Fibroblast of pulmonary artery (primary cell): Measurements from ENCODE around the gene JOSD2.

ENCODE experiments used
- DNase-seq: peaks from one replicate; pipeline ENCODE4 v3.0.0-alpha.2; 2010; ENCODE audit warnings: low read depth
- H3K4me3 ChIP-seq: replicated peaks from 2 replicates; pipeline ENCODE4 v1.5.1; 2011; ENCODE audit warnings: low read depth, mild to moderate bottlenecking, control low read depth, low read length, moderate library complexity
- TF ChIP-seq, protein P1 (sequence below): IDR thresholded peaks from 2 replicates; pipeline ENCODE4 v1.5.1; 2011; ENCODE audit warnings: mild to moderate bottlenecking, control low read depth, low read length, inconsistent platforms; ENCODE audit errors: missing control alignments

JOSD2 gene

DNA sequence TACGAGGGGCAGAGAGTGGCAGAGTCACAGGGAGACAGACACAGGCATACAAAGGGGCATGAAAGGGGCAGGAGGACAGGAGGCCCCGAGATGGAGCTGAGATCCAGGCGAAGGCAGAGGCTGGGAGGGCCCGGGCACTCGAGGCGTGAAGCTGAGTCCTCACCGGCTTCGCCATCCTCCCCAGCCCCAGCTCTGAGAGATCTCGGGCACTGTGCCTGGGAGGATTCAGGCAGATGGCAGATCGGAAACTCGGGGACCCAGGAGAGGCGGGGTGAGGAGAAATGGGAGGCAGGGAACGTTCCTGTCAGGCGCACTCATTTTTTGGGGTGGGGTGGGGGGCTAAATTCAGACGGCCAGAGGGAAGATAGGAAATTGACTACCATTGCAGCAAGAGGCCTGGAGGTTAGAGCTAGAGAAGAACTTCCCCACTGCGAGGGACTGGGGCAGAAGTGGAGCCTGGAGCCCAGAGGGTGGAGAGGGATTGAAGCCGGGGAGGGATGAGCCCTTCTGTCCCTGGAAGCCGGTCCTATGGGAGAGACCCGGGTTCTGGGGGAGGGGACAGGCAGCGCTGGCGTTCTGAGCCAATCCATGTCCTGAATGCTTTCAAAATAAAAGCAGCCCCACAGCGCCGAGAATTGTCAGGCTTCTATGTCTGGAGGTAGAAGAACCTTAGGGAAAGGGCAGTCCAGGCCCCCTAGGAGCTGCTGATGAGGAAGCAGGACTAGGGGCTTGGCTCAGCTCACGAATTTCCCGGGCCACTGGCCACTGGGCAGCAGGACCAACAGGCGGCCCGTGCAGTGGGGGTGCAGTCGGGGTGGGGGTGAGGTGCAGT, 44.7 kb upstream of the JOSD2 start:
- TF ChIP-seq, protein P1, sequence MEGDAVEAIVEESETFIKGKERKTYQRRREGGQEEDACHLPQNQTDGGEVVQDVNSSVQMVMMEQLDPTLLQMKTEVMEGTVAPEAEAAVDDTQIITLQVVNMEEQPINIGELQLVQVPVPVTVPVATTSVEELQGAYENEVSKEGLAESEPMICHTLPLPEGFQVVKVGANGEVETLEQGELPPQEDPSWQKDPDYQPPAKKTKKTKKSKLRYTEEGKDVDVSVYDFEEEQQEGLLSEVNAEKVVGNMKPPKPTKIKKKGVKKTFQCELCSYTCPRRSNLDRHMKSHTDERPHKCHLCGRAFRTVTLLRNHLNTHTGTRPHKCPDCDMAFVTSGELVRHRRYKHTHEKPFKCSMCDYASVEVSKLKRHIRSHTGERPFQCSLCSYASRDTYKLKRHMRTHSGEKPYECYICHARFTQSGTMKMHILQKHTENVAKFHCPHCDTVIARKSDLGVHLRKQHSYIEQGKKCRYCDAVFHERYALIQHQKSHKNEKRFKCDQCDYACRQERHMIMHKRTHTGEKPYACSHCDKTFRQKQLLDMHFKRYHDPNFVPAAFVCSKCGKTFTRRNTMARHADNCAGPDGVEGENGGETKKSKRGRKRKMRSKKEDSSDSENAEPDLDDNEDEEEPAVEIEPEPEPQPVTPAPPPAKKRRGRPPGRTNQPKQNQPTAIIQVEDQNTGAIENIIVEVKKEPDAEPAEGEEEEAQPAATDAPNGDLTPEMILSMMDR = no peak
- peak; percentile 11 for DNase-seq
- H3K4me3 ChIP-seq = peak overlapping the region; percentile 61

DNA sequence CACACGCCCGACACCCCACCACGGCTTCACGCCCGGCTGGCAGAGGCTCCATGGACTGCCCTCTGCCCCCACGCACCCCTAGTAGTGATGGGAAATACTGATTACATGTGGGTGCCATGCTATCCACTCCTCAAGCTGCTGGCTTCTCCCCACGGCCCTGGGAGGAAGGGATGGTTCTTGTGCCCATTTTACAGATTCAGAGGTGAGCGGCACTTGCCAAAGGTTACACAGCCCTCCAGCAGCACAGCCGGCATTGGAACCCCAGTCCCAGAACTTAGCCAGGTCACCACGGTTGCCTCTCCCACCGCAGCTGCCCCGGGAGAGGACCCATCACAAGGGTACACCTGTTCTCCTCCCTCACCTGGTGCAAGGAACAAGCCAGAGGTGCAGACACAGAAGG, 44.0 kb upstream of the JOSD2 start:
- TF ChIP-seq, protein P1 = no peak
- no peak overlapping the region for H3K4me3 ChIP-seq
- DNase-seq = no peak

DNA sequence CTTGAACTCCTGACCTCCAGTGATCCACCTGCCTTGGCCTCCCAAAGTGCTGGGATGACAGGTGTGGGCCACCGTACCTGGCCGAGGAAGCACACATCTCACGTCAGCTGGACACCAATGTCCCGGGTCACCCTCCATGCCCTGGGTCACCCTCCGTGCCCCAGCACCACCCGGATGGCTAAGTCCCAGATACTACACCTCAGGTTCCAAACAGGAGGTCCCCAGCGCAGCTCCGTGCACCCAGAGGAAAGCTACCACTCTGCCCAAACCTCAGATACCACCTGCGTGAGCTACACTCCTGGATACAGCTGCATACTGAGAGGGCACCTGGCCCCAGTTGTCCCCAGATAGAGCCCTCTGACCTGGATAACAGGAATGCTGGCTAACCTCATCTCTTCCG, 43.2 kb upstream of the JOSD2 start:
- no peak overlapping the region for H3K4me3 ChIP-seq
- TF ChIP-seq, protein P1 = no peak
- DNase-seq = no peak

DNA sequence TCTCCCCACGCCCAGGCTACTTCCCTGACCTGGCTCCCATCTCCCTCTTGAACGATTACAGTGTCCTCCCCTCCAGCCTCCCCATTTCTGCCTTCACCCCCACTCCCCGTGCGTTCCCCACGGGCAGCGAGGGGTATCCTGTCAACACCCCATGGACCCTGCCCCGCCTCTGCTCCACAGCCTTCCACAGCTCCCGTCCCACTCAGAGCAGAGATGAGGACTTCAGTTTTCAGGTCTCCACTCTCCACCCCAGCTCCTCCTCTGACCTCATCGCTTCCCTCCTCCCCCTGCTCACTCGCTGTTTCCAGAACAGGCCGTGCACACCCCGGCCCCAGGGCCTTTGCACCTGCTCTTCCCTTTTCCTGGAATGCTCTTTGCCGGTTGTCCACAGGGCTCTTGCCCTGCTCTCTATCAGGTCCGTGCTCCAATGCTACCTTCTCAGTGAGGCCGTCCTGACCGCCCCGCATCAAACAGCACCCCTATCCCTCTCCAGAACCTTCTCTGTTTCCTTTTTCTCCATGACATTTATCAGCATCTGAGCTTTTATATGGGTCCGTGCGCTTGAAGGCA, 42.2 kb upstream of the JOSD2 start:
- TF ChIP-seq, protein P1 = no peak
- DNase-seq = no peak
- no peak overlapping the region for H3K4me3 ChIP-seq

DNA sequence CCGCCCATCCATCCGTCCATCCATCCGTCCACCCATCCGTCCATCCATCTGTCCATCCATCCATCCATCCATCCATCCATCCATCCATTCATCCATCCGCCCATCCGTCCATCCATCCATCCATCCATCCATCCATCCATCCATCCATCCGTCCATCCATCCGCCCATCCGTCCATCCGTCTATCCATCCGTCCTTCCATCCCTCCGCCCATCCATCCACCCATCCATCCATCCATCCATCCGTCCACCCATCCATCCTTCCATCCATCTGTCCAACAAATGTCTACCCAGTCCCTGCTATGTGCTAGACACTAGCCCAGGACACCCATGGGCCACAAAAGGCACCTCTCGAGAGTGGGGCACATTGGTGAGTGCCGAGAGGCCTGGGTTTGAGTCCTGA, 41.5 kb upstream of the JOSD2 start:
- no peak for DNase-seq
- no peak overlapping the region for H3K4me3 ChIP-seq
- TF ChIP-seq, protein P1 = no peak

DNA sequence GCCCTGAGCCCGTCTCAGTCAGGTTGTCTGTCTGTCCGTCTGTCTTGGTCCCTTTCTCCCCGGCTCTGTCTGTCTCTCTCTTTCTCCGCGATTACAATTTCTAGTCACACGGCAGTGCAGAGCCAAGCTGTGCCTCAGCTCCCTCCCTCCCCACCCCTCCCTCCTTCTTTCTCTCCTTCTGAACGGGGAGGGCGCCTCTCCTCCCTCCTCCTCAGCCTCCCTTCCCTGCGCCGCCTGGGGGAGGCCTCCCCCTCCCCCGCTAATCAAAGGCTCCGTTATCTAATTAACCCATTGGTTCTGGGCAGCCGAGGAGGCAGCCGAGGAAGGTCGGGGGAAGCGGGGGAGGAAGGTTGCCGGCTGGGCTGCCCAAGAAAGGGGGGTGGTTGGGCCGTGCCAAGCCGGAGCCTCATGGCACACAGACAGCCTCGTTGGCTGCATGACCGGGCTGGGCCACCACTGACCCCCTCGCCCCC, 40.8 kb upstream of the JOSD2 start:
- peak; percentile 25 for DNase-seq
- no peak overlapping the region for H3K4me3 ChIP-seq
- TF ChIP-seq, protein P1 = no peak
